ENCODE results near the gene EMD. TPM values are rescaled to one million over a fixed set of nuclear protein-coding genes. Genes with fewer than 3 reads are reported as not detected.

EMD gene
- total RNA-seq, 2 donors from 2014 or later, result 43.8 to 74.2 TPM

DNA sequence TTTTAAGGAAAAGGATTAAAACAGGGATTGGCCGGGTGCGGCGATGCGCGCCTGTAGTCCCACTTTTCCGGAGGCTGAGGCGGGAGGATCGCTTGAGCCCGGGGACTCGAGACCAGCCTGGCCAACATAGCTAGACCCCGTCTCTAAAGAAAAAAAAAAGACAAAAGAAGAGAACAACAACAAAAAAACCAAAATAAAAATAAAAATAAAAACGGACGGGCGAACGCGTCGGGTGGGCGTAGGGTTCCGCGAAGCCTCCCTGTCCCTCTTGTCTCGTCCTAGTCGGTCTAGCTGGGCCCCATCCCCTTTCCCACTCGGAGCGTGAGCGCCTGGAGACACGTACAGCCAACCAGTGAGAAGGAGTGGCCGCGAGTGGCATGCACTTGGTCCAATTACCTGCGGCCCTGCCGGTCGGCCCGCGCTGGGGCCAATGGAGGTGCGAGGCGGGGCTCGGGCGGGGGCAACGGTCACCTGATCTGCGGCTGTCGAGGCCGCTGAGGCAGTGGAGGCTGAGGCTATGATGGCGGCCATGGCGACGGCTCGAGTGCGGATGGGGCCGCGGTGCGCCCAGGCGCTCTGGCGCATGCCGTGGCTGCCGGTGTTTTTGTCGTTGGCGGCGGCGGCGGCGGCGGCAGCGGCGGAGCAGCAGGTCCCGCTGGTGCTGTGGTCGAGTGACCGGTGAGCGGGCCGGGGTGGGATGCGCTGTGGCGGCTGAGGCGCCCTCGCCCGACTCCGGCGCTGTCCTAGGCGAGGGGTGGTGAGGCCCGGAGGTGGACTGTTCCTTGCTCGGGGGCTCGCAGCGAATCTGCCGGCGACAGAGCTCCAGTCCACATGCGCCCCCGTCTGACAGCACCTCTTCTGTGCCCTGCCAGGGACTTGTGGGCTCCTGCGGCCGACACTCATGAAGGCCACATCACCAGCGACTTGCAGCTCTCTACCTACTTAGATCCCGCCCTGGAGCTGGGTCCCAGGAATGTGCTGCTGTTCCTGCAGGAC is 49.4 kb downstream of the EMD start, which contains the start of gene ATP6AP1:
TSS of gene ATP6AP1 (plus strand) at position 502 of the 996 bp plus-strand sequence. CDS start at position 518, 16 bp downstream.
- TF ChIP-seq, protein P1, sequence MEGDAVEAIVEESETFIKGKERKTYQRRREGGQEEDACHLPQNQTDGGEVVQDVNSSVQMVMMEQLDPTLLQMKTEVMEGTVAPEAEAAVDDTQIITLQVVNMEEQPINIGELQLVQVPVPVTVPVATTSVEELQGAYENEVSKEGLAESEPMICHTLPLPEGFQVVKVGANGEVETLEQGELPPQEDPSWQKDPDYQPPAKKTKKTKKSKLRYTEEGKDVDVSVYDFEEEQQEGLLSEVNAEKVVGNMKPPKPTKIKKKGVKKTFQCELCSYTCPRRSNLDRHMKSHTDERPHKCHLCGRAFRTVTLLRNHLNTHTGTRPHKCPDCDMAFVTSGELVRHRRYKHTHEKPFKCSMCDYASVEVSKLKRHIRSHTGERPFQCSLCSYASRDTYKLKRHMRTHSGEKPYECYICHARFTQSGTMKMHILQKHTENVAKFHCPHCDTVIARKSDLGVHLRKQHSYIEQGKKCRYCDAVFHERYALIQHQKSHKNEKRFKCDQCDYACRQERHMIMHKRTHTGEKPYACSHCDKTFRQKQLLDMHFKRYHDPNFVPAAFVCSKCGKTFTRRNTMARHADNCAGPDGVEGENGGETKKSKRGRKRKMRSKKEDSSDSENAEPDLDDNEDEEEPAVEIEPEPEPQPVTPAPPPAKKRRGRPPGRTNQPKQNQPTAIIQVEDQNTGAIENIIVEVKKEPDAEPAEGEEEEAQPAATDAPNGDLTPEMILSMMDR (IDR thresholded peaks at IDR 0.05), result no peak
- Histone ChIP-seq H3K27ac (peak within 1 kb of the TSS; percentile 38 to 67), H3K27me3 (replicated peaks; ENCODE audit: insufficient read depth) (no peaks in the 10 kb centered on the region), H3K36me3 (no peaks in the 10 kb centered on the region), H3K4me1 (ENCODE audit: control insufficient read depth in 1 of 2, low read depth in 2 of 2) (peaks cover 5 to 27% of the 10 kb centered on the region in 2 donors), H3K9me3 (no peaks in the 10 kb centered on the region), H3K4me3 (peak within 1 kb of the TSS; percentile 85)
- ATAC-seq (ENCODE audit: insufficient number of reproducible peaks, low FRiP score, low read depth), result peak; percentile 77
- DNase-seq (ENCODE audit: low spot score), result peak; percentile 68

GRCh38 chrX:154429711-154430110 is 50.6 kb downstream of the EMD start:
- peaks cover 5 to 27% of the 10 kb centered on the region in 2 donors for H3K4me1 ChIP-seq (ENCODE audit: control insufficient read depth in 1 of 2, low read depth in 2 of 2)
- DNase-seq (ENCODE audit: low spot score), result no peak
- H3K27me3 ChIP-seq (replicated peaks; ENCODE audit: insufficient read depth), result no peaks in the 10 kb centered on the region
- H3K9me3 ChIP-seq, result no peaks in the 10 kb centered on the region
- no peak overlapping the region for H3K27ac ChIP-seq
- no peaks in the 10 kb centered on the region for H3K36me3 ChIP-seq
- peak overlapping the region; percentile 85 for H3K4me3 ChIP-seq
- TF ChIP-seq, protein P1 (IDR thresholded peaks at IDR 0.05), result no peak
- no peak for ATAC-seq (ENCODE audit: insufficient number of reproducible peaks, low FRiP score, low read depth)

- no peaks in the 10 kb centered on the region for H3K9me3 ChIP-seq
- H3K4me3 ChIP-seq, result no peak overlapping the region
- no peaks in the 10 kb centered on the region for H3K36me3 ChIP-seq
- no peak for DNase-seq (ENCODE audit: low spot score)
- no peaks in the 10 kb centered on the region for H3K27me3 ChIP-seq (replicated peaks; ENCODE audit: insufficient read depth)
- peak overlapping the region in 1 of 2 donors; percentile 30 for H3K27ac ChIP-seq
- no peak for ATAC-seq (ENCODE audit: insufficient number of reproducible peaks, low FRiP score, low read depth)
- TF ChIP-seq, protein P1 (IDR thresholded peaks at IDR 0.05), result no peak
- peaks cover 5 to 27% of the 10 kb centered on the region in 2 donors for H3K4me1 ChIP-seq (ENCODE audit: control insufficient read depth in 1 of 2, low read depth in 2 of 2)
These were observed 51.4 kb downstream of the EMD start for GRCh38 chrX:154430479-154430878.

DNA sequence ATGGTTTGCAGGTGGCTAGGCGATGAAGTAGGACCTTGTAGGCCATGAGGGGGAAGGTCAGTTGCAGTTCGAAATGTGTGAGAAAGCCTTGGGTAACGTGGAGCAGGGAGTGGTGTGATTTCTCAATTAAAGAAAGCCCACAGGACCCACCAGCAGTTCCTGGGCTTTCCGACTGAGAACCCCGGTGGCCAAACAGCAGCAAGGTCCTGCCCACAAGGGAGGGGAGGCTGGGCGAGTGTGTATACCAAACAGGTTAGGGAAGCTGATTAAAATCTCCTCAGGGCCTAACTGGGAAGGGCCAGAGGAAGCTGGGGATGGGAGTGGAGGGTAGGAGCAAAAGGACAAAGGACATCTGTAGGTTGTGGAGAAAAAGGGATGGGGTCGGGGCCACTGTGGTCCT is 51.8 kb downstream of the EMD start:
- Histone ChIP-seq H3K27ac (peak overlapping the region in 1 of 2 donors; percentile 30), H3K9me3 (no peaks in the 10 kb centered on the region), H3K27me3 (replicated peaks; ENCODE audit: insufficient read depth) (no peaks in the 10 kb centered on the region), H3K36me3 (no peaks in the 10 kb centered on the region), H3K4me1 (ENCODE audit: control insufficient read depth in 1 of 2, low read depth in 2 of 2) (peaks cover 5 to 27% of the 10 kb centered on the region in 2 donors), H3K4me3 (no peak overlapping the region)
- TF ChIP-seq, protein P1 (IDR thresholded peaks at IDR 0.05), result no peak
- DNase-seq (ENCODE audit: low spot score) (no peak), ATAC-seq (ENCODE audit: insufficient number of reproducible peaks, low FRiP score, low read depth) (no peak)

Other genes with a start within 250 kb of the EMD start
- gene OPN1LW, start 235.1 kb upstream of the EMD start, total RNA-seq, result not detected
- gene OPN1MW, start 196.7 kb upstream of the EMD start, total RNA-seq, result not detected
- gene OPN1MW2, start 159.5 kb upstream of the EMD start, total RNA-seq, result not detected
- not detected for gene OPN1MW3, start 121.7 kb upstream of the EMD start, total RNA-seq
- not detected for gene TEX28, start 84.2 kb upstream of the EMD start, total RNA-seq
- gene TKTL1, start 83.5 kb upstream of the EMD start, total RNA-seq, result under 1 TPM in 1 of 2 donors, not detected in 1; 0.42 TPM
- gene FLNA, start 4.7 kb upstream of the EMD start, total RNA-seq, result over 10,000 TPM in 1 of 2 donors, 1,000 to 10,000 TPM in 1; 5,928 to 11,236 TPM
- gene RPL10, start 19.1 kb downstream of the EMD start, total RNA-seq, result 1,000 to 10,000 TPM; 2,221 to 4,479 TPM
- 10 to 100 TPM; 39.9 to 41.8 TPM for gene DNASE1L1, start 30.0 kb downstream of the EMD start, total RNA-seq
- 10 to 100 TPM; 54.3 to 71.1 TPM for gene TAFAZZIN, start 32.2 kb downstream of the EMD start, total RNA-seq
- gene ATP6AP1, start 49.4 kb downstream of the EMD start, total RNA-seq, result 10 to 100 TPM; 40.8 to 75.7 TPM
- 100 to 1,000 TPM in 1 of 2 donors, 10 to 100 TPM in 1; 99.4 to 151 TPM for gene GDI1, start 57.9 kb downstream of the EMD start, total RNA-seq
- gene FAM50A, start 64.8 kb downstream of the EMD start, total RNA-seq, result 10 to 100 TPM; 52.8 to 63.4 TPM
- 10 to 100 TPM; 39.3 to 40.9 TPM for gene PLXNA3, start 79.0 kb downstream of the EMD start, total RNA-seq
- 1 to 10 TPM; 2.1 to 8.9 TPM for gene LAGE3, start 100.0 kb downstream of the EMD start, total RNA-seq
- 10 to 100 TPM; 28.1 to 67.1 TPM for gene UBL4A, start 107.3 kb downstream of the EMD start, total RNA-seq
- gene SLC10A3, start 111.3 kb downstream of the EMD start, total RNA-seq, result 10 to 100 TPM; 26.7 to 55.5 TPM
- 10 to 100 TPM; 31.0 to 52.3 TPM for gene FAM3A, start 136.9 kb downstream of the EMD start, total RNA-seq
- 10 to 100 TPM; 67.3 to 70.1 TPM for gene G6PD, start 167.6 kb downstream of the EMD start, total RNA-seq
- gene IKBKG, start 168.3 kb downstream of the EMD start, total RNA-seq, result 10 to 100 TPM; 25.7 to 52.8 TPM
- not detected for gene CTAG1A, start 205.8 kb downstream of the EMD start, total RNA-seq
- not detected for gene CTAG1B, start 240.0 kb downstream of the EMD start, total RNA-seq

Measured in thoracic aorta (tissue), 2 donors.